NCI-H1092 (cell line): ENCODE results near the gene PCDHGB2.
"Not testable (repeated sequence)": the region's sequence is repeated elsewhere in the genome, so short reads cannot be mapped to it uniquely, and the experiment has no call there.

Experiments used
- DNase-seq: peaks from one replicate; lab custom pipeline; 2025; lab: John Stamatoyannopoulos, UW

Gene PCDHGB2

DNA sequence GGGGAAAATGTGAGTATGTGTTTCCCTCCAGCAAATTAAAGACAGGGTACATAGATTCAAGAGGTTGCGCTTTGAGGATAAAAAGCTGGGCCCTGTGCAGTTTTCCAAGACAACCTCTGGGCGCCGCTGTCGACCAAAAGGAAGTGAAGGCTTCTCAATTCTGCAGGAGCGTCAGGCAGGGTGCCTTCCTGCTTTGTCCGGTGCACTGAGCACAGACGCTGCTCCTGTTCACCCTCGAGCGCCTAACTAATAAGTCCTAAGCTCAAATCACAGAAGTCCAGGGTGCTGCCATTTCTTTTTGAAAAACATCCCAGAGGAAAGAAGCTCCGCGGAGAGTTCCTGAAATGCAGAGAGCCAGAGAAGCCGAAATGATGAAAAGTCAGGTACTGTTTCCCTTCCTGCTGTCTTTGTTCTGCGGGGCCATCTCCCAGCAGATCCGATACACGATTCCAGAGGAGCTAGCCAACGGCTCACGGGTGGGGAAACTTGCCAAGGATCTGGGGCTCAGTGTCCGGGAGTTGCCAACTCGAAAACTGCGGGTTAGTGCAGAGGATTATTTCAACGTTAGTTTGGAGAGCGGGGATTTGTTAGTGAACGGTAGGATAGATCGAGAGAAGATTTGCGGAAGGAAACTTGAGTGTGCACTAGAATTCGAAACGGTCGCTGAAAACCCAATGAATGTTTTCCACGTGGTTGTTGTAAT is 9.7 kb upstream of the PCDHGB2 start, which contains the start of gene PCDHGB1:
Gene PCDHGB1 (plus strand): TSS at position 183 of the 703 bp plus-strand sequence. CDS start 162 bp downstream, at position 345.
- peak; percentile 3 for DNase-seq

DNA sequence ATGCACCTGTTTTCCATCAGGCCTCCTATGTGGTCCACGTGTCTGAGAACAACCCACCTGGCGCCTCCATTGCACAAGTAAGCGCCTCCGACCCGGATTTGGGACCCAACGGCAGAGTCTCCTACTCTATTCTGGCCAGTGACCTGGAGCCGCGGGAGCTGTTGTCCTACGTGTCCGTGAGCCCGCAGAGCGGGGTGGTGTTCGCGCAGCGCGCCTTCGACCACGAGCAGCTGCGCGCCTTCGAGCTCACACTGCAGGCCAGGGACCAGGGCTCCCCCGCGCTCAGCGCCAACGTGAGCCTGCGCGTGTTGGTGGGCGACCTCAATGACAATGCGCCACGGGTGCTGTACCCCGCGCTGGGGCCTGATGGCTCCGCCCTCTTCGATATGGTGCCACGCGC is 8.2 kb upstream of the PCDHGB2 start:
- DNase-seq = no peak

DNA sequence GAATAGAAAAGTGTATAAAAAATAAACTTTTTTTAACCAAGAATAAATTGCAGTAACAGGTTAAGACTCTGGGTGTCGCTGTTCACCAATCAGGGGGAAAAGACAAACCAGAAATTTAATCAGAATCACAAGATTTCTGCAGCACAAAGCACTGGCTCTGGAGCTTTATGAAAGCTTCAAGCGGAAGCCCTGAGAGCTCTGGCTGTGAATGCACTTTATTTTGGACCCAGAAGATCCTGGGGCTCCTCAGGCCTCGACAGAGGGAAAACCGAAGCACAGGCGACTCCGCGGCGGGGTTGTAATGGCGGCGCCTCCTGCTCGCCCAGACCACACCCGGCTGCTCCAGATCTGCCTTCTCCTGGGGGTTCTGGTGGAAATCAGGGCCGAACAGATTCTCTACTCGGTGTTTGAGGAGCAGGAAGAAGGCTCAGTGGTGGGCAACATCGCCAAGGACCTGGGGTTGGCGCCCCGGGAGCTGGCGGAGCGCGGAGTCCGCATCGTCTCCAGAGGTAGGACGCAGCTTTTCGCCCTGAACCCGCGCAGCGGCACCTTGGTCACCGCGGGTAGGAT is 4.8 kb upstream of the PCDHGB2 start, which contains the start of gene PCDHGA4:
Gene PCDHGA4 (plus strand): TSS at position 122 of the 570 bp plus-strand sequence. CDS start 87 bp downstream, at position 209.
- no peak for DNase-seq

DNA sequence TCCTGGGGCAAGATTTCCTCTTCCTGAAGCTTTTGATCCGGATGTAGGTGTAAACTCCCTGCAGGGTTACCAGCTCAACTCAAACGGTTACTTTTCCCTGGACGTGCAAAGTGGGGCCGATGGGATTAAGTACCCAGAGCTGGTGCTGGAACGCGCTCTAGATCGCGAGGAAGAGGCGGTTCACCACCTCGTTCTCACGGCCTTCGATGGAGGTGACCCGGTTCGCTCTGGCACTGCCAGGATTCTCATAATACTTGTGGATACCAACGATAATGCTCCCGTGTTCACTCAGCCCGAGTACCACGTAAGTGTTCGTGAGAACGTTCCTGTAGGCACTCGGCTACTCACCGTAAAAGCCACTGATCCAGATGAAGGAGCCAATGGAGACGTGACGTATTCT is 4.2 kb upstream of the PCDHGB2 start:
- no peak for DNase-seq

DNA sequence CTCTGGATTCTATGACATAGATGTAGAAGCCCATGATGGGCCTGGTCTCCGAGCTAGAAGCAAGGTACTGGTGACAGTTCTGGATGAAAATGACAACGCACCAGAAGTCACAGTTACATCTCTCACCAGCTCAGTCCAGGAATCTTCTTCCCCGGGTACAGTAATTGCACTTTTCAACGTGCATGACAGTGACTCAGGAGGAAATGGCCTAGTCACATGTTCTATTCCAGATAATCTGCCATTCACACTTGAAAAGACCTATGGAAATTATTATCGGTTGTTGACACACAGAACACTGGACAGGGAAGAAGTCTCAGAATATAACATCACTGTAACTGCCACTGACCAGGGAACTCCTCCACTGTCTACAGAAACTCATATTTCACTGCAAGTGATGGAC is 3.7 kb upstream of the PCDHGB2 start:
- DNase-seq = no peak

DNA sequence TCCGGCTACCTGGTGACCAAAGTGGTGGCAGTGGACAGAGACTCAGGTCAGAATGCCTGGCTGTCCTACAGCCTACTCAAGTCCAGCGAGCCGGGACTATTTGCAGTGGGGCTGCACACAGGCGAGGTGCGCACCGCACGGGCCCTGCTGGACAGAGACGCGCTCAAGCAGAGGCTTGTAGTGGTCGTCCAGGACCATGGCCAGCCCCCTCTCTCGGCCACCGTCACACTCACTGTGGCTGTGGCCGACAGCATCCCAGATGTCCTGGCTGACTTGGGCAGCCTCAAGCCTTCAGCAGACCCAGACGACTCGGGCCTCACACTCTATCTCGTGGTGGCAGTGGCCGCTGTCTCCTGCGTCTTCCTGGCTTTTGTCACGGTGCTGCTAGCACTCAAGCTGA is 2.8 kb upstream of the PCDHGB2 start:
- no peak for DNase-seq

DNA sequence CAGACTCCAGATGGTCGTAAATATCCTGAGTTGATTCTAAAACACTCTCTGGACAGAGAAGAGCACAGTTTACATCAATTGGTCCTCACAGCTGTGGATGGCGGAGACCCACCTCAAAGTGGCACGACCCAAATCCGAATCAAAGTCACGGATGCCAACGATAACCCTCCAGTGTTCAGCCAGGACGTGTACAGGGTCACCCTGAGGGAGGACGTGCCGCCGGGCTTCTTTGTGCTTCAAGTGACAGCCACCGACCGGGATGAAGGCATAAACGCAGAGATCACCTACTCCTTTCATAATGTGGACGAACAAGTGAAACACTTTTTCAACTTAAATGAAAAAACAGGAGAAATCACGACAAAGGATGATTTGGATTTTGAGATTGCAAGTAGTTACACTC is 891 bp downstream of the PCDHGB2 start:
- DNase-seq = no peak

DNA sequence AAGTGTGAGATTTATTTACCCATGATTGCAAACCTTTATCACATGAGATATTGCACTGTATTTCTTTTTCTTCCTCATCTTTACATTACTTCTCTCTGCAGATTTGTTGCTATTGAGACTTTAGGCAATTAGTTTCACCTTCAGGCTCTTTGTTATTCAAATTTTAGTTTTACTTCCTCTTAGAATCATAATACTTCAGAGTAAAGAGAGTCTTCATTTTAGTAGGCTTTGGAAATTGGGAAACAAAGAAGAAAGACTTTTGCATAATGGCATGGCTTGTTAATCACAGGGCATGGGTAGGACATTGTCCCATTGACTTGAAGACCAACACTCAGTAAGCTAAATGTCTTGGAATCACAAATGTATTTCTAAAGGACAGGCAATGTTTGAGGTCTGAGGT is 2.9 kb downstream of the PCDHGB2 start:
- DNase-seq = no peak

DNA sequence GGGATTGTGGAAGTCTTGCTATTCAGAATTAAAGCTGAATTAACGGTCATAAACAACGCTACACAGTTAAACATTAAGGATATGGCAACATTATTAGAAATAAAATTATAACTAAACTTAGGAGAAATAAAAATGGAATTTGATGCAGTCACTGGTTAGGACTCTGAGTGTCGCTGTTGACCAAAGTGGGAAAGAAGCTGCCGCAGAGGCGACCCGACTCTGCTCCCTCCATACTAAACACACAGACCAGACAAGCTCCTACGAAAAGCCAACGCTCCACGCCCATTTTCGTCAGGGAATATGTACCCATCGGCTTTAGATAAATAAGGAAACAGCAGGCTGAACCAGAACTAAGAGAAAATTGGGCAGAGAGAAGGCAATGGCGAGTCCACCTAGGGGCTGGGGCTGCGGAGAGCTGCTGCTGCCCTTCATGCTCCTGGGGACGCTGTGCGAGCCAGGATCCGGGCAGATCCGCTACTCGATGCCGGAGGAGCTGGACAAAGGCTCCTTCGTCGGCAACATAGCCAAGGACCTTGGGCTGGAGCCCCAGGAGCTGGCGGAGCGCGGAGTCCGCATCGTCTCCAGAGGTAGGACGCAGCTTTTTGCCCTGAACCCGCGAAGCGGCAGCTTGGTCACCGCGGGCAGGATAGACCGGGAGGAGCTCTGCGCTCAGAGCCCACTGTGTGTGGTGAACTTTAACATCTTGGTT is 4.3 kb downstream of the PCDHGB2 start, which contains the start of gene PCDHGA5:
Gene PCDHGA5 (plus strand): TSS at position 211 of the 709 bp plus-strand sequence. CDS start 169 bp downstream, at position 380.
- no peak for DNase-seq

DNA sequence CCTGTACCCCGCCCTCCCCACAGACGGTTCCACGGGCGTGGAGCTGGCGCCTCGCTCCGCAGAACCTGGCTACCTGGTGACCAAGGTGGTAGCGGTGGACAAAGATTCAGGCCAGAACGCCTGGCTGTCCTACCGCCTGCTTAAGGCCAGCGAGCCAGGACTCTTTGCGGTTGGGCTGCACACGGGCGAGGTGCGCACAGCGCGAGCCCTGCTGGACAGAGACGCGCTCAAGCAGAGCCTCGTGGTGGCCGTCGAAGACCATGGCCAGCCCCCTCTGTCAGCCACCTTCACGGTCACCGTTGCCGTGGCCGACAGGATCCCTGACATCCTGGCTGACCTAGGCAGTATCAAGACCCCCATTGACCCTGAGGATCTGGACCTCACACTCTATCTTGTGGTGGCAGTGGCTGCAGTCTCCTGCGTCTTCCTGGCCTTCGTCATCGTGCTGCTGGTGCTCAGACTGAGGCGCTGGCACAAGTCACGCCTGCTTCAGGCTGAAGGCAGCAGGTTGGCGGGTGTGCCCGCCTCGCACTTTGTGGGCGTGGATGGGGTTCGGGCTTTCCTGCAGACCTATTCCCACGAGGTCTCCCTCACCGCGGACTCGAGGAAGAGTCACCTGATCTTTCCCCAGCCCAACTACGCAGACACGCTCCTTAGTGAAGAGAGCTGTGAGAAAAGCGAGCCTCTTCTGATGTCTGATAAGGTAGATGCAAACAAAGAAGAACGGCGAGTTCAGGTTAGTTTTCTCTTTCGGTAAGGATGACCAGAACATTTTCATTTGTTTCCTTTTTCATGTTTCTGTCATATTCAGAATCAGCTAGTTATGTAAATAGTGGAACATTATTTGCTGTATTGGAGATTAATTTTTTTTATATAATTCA is 6.5 kb downstream of the PCDHGB2 start:
- DNase-seq = no peak

DNA sequence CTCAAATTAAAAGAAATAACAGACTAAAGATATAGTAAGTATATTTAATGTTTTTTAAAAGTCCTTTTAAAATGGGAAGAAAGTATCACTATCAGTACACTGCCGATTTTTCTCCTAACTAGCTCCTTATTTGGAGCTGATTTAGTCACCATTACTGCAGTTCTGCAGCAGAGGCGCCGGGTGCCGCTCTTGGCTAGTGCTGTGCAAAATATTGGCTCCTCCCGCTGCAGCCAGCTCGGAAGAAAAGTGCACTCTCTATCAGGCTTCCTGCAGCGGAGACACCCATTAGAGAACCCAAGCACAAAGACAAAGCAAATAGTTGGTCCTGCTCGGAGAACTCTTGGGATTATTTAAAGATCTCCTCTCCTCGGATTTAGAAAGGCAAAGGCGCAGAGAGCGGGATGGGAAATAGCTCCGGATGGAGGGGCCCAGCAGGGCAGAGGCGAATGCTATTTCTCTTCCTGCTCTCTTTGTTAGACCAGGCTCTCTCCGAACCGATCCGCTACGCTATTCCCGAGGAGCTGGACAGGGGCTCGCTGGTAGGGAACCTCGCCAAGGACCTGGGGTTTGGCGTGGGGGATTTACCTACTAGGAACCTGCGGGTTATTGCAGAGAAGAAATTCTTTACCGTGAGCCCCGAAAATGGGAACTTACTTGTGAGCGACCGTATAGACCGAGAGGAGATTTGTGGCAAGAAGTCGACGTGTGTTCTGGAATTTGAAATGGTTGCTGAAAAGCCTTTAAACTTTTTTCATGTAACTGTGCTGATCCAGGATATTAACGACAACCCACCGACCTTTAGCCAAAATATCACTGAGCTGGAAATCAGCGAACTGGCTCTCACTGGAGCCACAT is 10.4 kb downstream of the PCDHGB2 start, which contains the start of gene PCDHGB3:
Gene PCDHGB3 (plus strand): TSS at position 249 of the 855 bp plus-strand sequence. CDS start 153 bp downstream, at position 402.
- no peak for DNase-seq

DNA sequence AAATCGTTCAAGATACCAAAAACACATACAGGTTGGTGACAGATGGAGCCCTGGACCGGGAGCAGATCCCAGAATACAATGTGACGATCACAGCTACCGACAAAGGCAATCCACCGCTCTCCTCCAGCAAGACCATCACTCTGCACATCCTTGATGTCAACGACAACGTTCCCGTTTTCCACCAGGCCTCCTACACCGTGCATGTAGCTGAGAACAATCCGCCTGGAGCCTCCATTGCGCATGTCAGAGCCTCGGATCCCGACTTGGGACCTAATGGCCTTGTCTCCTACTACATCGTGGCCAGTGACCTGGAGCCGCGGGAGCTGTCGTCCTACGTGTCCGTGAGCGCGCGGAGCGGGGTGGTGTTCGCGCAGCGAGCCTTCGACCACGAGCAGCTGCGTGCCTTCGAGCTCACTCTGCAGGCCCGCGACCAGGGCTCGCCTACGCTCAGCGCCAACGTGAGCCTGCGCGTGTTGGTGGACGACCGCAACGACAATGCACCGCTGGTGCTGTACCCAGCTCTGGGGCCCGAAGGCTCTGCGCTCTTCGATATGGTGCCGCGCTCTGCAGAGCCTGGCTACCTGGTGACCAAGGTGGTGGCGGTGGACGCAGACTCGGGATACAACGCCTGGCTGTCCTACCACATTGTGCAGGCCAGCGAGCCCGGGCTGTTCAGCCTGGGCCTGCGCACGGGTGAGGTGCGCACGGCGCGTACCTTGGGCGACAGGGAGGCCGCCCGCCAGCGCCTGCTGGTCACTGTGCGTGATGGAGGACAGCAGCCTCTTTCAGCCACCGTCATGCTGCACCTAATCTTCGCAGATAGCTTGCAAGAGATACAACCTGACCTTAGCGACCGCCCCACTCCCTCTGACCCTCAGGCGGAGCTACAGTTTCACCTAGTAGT is 12.0 kb downstream of the PCDHGB2 start:
- no peak for DNase-seq

DNA sequence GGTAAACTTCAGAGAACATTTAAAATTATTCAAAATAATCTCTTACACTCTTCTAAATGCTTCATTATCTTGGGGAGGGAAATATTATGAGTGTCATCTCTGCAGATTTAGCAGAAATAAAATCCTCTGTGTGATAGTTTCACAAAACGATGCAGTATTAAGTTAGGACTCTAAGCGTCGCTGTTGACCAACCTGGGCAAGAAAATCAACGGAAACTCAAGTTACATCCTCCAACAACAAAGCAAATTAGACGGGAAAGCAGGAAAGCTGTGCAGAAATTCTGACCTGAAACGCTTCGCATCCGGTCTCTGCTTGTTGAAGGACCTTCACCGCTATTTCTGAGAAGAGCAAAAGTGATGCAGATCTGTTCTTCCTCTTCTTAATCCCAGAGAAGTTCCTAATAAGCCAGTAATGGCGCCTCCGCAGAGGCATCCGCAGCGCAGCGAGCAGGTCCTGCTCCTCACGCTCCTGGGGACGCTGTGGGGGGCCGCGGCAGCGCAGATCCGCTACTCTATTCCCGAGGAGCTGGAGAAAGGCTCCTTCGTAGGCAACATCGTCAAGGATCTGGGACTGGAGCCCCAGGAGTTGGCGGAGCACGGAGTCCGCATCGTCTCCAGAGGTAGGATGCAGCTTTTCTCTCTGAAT is 14.0 kb downstream of the PCDHGB2 start, which contains the start of gene PCDHGA6:
Gene PCDHGA6 (plus strand): TSS at position 219 of the 645 bp plus-strand sequence. CDS start 193 bp downstream, at position 412.
- DNase-seq = no peak

DNA sequence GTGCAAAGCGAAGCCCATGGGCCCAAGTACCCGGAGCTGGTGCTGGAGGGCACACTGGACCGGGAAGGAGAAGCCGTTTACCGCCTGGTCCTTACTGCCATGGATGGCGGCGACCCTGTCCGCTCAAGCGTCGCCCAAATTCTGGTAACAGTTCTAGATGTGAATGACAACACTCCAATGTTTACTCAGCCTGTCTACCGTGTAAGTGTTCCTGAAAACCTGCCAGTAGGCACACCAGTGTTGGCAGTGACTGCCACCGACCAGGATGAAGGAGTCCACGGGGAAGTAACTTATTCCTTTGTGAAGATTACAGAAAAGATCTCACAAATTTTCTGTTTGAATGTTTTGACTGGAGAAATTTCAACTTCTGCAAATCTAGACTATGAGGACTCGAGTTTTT is 14.8 kb downstream of the PCDHGB2 start:
- no peak for DNase-seq

DNA sequence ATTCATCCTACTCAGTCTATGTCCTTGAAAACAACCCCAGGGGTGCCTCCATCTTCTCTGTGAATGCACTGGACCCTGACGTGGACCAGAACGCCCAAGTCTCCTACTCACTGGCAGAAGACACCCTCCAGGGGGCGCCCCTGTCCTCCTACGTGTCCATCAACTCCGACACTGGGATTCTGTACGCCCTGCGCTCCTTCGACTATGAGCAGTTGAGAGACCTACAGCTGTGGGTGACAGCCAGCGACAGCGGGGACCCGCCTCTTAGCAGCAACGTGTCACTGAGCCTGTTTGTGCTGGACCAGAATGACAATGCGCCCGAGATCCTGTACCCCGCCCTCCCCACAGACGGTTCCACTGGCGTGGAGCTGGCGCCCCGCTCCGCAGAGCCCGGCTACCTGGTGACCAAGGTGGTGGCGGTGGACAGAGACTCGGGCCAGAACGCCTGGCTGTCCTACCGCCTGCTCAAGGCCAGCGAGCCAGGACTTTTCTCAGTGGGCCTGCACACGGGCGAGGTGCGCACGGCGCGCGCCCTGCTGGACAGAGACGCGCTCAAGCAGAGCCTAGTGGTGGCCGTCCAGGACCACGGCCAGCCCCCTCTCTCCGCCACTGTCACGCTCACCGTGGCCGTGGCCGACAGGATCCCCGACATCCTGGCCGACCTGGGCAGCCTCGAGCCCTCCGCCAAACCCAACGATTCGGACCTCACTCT is 15.8 kb downstream of the PCDHGB2 start:
- not testable (repeated sequence) for DNase-seq

DNA sequence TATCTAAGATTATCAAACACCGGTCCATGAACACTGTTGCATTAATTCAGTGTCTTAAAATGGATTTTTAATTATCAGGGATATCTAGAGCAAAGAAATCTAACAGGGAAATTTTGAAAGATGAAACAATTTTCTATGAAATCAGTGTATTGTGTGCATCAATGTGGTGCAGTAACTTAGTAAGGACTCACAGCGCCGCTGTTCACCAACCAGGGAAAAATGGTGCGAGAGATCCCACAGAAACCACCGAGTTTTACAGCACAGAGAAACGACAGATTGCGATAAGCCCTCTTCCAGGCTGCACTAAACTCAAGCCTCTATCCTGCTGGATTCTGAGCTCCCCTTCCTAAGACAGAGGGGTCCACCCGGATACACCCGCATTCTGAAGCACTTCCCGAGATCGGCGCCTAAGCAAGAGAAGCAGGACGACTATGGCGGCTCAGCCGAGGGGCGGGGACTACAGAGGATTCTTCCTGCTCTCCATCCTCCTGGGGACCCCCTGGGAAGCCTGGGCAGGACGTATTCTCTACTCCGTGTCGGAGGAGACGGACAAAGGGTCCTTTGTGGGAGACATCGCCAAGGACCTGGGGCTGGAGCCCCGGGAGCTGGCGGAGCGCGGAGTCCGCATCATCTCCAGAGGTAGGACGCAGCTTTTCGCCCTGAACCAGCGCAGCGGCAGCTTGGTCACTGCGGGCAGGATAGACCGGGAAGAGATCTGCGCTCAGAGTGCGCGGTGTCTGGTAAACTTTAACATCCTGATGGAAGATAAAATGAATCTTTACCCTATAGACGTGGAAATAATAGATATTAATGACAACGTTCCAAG is 22.9 kb downstream of the PCDHGB2 start, which contains the start of gene PCDHGA7:
Gene PCDHGA7 (plus strand): TSS at position 274 of the 826 bp plus-strand sequence. CDS start 158 bp downstream, at position 432.
- DNase-seq = no peak

DNA sequence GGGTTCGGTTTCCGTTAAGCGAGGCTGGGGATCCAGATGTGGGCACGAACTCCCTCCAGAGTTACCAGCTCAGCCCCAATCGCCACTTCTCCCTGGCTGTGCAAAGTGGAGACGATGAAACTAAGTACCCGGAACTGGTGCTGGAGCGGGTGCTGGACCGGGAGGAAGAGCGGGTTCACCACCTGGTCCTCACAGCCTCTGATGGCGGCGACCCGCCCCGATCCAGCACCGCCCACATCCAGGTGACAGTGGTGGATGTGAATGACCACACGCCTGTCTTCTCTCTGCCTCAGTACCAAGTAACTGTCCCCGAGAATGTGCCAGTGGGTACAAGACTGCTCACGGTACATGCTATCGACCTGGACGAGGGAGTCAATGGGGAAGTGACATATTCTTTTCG is 23.6 kb downstream of the PCDHGB2 start:
- no peak for DNase-seq
